GM21447 (cell line): Measurements from ENCODE around the gene DCLRE1B.
A peak's percentile ranks its signal among the peaks of the same experiment; 100 is the strongest.

Experiments used
- ATAC-seq: cut with Tn5 transposase; IDR thresholded peaks from one replicate; pipeline ENCODE4 v1.9.1; 2021; ENCODE audit not compliant: unreplicated experiment

The DCLRE1B gene

GRCh38 chr1:113886417-113887401 lies 18.4 kb upstream of the DCLRE1B start:
- no peak for ATAC-seq

- no peak for ATAC-seq
Observed at GRCh38 chr1:113887402-113888175, 17.5 kb upstream of the DCLRE1B start, which contains the start of gene BCL2L15. TSS of gene BCL2L15 (minus strand) at chr1:113887581. CDS start at chr1:113887375, 206 bp downstream.

- ATAC-seq, result no peak
Observed at GRCh38 chr1:113890816-113891215, 14.3 kb upstream of the DCLRE1B start.

- no peak for ATAC-seq
Observed at GRCh38 chr1:113891631-113892220, 13.4 kb upstream of the DCLRE1B start.

- no peak for ATAC-seq
Observed at GRCh38 chr1:113893267-113893666, 11.9 kb upstream of the DCLRE1B start.

GRCh38 chr1:113895098-113895497 lies 10.0 kb upstream of the DCLRE1B start:
- no peak for ATAC-seq

- no peak for ATAC-seq
Observed at GRCh38 chr1:113895961-113896360, 9.2 kb upstream of the DCLRE1B start.

- ATAC-seq, result no peak
Observed at GRCh38 chr1:113898241-113898814, 6.8 kb upstream of the DCLRE1B start.

- ATAC-seq, result no peak
Observed at GRCh38 chr1:113899111-113899510, 6.0 kb upstream of the DCLRE1B start.

- ATAC-seq, result no peak
Observed at GRCh38 chr1:113901191-113901590, 3.9 kb upstream of the DCLRE1B start.

GRCh38 chr1:113903501-113904292 lies 1.4 kb upstream of the DCLRE1B start:
- no peak for ATAC-seq

- peak; percentile 22 for ATAC-seq
Observed at GRCh38 chr1:113904293-113904673, 843 bp upstream of the DCLRE1B start.

GRCh38 chr1:113905435-113905861 lies 322 bp downstream of the DCLRE1B start:
- peak; percentile 7 for ATAC-seq

GRCh38 chr1:113912594-113913311 lies 7.6 kb downstream of the DCLRE1B start:
- ATAC-seq, result no peak

GRCh38 chr1:113913312-113913668 lies 8.2 kb downstream of the DCLRE1B start:
- ATAC-seq, result no peak

GRCh38 chr1:113913887-113914664 lies 8.9 kb downstream of the DCLRE1B start:
- no peak for ATAC-seq

GRCh38 chr1:113916974-113917373 lies 11.8 kb downstream of the DCLRE1B start:
- ATAC-seq, result no peak

GRCh38 chr1:113917400-113918082 lies 12.4 kb downstream of the DCLRE1B start:
- no peak for ATAC-seq
